Activated CD4-positive, alpha-beta T cell treated with anti-CD3 and anti-CD28 coated beads, Interleukin-2, Interleukin-4, amounts not matched to agents 100 ng/mL and 50 ng/mL, durations not matched to agents 16 hours and 8 hours (primary cell): ENCODE measurements around the gene TMEM207.

Experiments used
- DNase-seq: peaks from one replicate; pipeline ENCODE4 v3.0.0-alpha.2; 2020; ENCODE audit warnings: low spot score

TMEM207 gene

DNA sequence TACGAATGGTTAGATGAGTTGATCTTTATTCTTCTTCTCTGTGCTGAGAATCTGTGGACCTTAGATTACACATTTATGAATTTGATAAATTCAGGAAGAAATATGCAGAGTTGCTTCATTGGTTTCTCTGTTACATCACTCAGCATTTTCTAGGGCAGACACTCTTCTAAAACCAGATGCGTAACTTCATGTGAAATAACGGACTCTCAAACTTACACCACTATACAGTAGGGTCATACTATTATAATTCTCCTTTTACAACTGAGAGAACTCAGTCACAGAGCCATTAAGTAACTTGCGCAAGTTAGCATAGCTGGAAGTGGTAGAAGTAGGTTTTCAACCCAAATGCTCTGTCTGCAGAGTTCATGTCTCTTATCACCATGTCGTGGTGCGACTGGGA lies 5.7 kb downstream of the TMEM207 start:
- DNase-seq = no peak

- no peak for DNase-seq
These were observed 6.4 kb downstream of the TMEM207 start for GRCh38 chr3:190443257-190443656.

DNA sequence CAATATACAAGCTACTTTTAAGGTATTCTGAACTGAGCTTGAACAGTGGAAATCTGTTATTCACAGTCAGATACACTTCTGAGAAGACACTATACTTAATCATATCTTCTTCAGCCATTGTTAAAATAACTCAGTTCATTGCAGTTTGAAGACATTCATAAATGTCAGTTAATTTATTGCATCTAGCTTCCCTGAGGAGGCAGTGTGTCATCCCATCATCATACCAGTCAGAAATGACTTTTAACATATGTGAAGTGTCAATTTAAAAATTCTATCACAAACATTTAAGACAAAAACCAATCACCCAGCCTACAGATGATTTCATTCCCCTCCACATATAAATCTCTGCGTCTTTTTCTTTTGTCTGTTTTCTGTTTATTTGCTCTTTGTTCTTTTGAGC lies 7.5 kb downstream of the TMEM207 start:
- DNase-seq = no peak

- no peak for DNase-seq
These were observed 13.4 kb downstream of the TMEM207 start for GRCh38 chr3:190436331-190436730.

GRCh38 chr3:190435618-190436017 lies 14.1 kb downstream of the TMEM207 start:
- DNase-seq = no peak

GRCh38 chr3:190433626-190434025 lies 16.1 kb downstream of the TMEM207 start:
- DNase-seq = no peak

- no peak for DNase-seq
These were observed 17.5 kb downstream of the TMEM207 start for GRCh38 chr3:190432216-190432615.

- DNase-seq = no peak
These were observed 18.8 kb downstream of the TMEM207 start for GRCh38 chr3:190430906-190431305.

DNA sequence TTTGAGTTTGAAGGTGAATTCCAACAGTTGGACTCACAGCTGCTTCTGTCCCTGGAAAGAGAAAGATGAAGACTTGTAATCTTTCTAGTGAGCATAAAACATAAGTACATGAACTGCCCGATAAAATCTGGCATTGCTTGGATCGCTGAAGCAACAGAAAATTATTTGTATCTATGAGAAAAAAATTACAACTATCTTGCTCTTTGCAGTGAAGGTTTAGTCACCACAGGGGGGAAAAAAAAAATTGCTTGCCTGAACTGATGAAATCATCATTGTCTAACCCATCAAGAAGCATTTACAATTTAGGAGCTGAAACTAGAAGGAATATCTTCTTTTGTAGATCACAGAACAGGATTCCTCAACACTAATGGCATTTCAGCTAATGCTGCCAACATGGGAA lies 20.0 kb downstream of the TMEM207 start:
- DNase-seq = no peak

GRCh38 chr3:190426806-190427507 lies 22.7 kb downstream of the TMEM207 start:
- DNase-seq = no peak

GRCh38 chr3:190425833-190426232 lies 23.9 kb downstream of the TMEM207 start:
- no peak for DNase-seq

DNA sequence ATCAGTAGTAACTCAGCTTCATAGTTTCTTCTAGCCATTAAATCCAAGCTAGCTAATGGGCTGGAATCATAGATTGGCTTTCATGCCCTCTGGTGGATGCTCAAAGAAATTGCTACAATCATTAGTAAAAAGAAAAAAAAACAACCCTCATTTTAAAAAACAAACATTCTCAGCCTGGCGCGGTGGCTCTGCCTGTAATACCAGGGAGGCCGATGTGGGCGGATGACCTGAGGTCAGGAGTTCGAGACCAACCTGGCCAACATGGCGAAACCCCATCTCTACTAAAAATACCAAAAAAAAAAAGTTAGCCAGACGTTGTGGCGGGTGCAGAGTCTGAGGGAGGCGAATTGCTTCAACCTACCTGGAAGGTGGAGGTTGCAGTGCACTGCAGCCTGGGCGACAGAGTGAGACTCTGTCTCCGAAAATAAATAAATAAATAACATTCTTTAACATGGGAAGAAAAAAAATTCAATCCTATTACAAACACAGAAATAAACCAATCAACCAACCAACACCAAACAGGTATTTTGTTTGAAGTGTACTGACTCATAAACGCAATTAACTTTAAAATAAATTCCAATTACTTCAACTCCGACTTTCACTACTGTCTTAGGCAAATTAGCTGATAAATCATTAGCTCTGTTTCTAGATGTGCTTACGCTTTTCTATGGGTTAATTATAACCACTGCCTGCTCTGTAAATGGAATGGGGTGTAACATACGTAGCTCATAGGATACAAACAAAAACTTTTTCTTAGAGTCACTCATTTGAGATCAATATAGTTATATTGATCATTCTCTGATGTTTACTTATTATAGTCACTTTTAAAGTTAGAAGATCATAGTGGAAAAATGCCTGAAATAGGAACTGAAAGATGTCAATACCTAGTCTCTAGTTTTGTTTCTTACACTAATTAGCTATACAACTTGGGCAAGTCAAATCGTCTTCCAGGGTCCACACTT lies 24.9 kb downstream of the TMEM207 start:
- DNase-seq = peak; percentile 58

DNA sequence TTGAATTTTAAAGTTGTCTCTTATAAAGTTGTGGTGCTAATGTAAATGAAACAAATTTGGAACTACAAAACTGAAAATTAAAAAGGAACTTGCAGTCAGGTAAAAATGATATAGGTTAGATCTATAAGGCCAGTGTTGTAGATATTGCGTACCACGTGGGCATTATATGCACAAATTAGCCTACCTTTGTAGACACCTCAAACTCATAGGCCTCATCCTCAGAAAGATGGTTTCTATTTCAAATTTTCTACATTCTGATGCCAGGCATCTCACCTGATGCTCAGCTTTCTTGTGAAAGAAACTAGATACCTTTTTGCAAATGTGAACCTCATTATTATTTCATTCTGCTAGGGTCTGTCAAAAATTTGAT lies 25.6 kb downstream of the TMEM207 start:
- DNase-seq = no peak

- no peak for DNase-seq
These were observed 35.4 kb downstream of the TMEM207 start for GRCh38 chr3:190414297-190414696.

- DNase-seq = no peak
These were observed 45.0 kb downstream of the TMEM207 start for GRCh38 chr3:190404715-190405114.

DNA sequence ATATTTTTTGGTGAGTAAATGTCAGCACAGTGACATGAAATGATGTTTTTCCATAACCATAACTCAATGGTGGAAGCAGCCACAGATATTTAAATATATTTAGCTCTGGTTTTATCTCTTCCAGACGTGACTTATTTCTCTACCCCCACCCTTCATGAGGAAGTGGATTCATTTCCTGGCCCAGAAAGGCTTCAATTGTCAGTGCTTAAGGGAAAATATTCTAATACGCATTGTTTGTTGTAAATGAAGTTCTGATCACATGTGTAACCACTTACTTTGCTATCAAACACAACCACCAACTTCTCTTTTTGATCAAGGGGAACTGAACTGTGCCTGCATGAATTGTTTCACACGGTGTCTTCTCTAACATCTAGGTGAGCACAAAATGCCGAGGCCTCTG lies 47.7 kb downstream of the TMEM207 start:
- DNase-seq = no peak

- DNase-seq = no peak
These were observed 50.0 kb downstream of the TMEM207 start for GRCh38 chr3:190399677-190400076.

DNA sequence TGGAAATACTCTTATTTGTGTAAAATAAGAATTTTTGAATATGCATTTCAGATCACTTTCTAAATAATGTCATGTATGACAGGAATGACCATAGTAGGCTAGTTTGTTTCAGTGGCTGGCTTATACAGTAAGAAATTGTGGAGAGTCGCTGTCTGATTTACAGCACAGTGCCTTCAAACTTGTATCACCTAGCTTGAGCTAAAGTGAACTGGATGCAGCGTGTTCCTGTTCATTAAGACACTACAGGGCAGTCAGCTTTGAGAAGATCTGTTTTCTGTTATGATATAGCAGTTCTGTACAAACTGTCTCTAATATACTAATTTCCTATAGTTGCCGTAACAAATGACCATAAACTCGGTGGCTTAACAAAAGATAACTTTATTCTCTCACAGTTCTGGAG lies 51.8 kb downstream of the TMEM207 start:
- no peak for DNase-seq

GRCh38 chr3:190396001-190396400 lies 53.7 kb downstream of the TMEM207 start:
- DNase-seq = no peak

DNA sequence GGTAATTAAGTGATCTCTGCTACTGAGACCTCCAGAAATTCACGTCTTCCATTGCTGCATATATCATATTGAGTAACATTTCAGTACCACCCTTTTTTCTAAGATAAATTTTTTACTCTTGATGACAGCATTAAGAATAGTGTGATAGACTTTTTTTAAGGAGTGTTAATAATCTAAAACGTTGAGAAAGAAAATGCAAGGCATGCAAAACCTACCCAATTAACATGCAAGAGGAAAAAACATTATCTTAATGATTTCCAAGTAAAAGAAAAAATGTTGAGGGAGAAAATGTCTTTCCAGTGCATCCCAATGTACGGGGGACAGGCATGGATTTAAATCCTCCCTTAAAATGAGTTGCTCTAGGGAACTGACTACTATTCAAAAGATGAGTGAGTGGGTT lies 61.0 kb downstream of the TMEM207 start:
- DNase-seq = no peak

GRCh38 chr3:190387578-190388213 lies 62.0 kb downstream of the TMEM207 start, which contains the start of gene CLDN16:
CLDN16 (plus strand) TSS chr3:190388163; CDS start chr3:190388330, 167 bp downstream.
- no peak for DNase-seq
